HCT116 (cell line): Measurements from ENCODE around the gene IP6K3. TPM values are rescaled to one million over a fixed set of nuclear protein-coding genes. Genes with fewer than 3 reads are reported as not detected.

Experiments
- ATAC-seq: fragments of 200-7000 bp; cut with Tn5 transposase; 2 replicates; pipeline ENCODE4 v1.9.1; 2020; ENCODE audit warnings: mild to moderate bottlenecking, moderate library complexity
- BruUV-seq: library from RNA; stranded (reverse); fragments of 400-500 nt; replicated peaks from 2 replicates; lab custom pipeline; 2021; lab: Mats Ljungman, UMichigan
- CTCF ChIA-PET: fragments of 300-600 bp; sonication (Branson Sonifier 250); formaldehyde crosslinking; loops from one replicate; lab custom pipeline; 2021; ENCODE audit warnings: antibody characterized with exemption; lab: Charles Lee
- POLR2A ChIA-PET: fragments of 300-600, 350-600 bp; sonication (Branson Sonifier 250); formaldehyde crosslinking; loops from one replicate; lab custom pipeline; 2021; ENCODE audit warnings: antibody characterized with exemption; lab: Charles Lee
- RAD21 ChIA-PET, 2 experiments: fragments of 300-600 bp; sonication (Branson Sonifier 250); formaldehyde crosslinking; loops; one replicate each; lab custom pipeline; 2023; ENCODE audit warnings: low total read pairs in 2 of 2; ENCODE audit not compliant: uncharacterized antibody in 2 of 2, unreplicated experiment in 2 of 2, low non-redundant PET in 1 of 2; lab: Charles Lee
- DNase-seq: peaks from one replicate; pipeline ENCODE4 v3.0.0-alpha.2; 2010; ENCODE audit warnings: low read depth, low spot score
- H2AFZ ChIP-seq: fragments of 200-600 bp; shearing (Covaris generic), sonication (generic); 2 replicates; pipeline ENCODE4 v1.6.1; 2017; ENCODE audit warnings: low read depth, mixed run types, mixed read lengths, antibody characterized with exemption, low read length; ENCODE audit not compliant: poor library complexity, severe bottlenecking
- H3K27ac ChIP-seq: 2 replicates; pipeline ENCODE4 v1.5.1; 2012; ENCODE audit warnings: low read depth, low read length
- H3K27me3 ChIP-seq: fragments of 200-600 bp; sonication (generic); 2 replicates; pipeline ENCODE4 v1.6.1; 2016; ENCODE audit warnings: mixed run types, low read length, mixed read lengths; ENCODE audit not compliant: insufficient read depth
- H3K36me3 ChIP-seq, 2 experiments: fragments of 200-500 bp in 1 of 2; fragments of 200-600 bp in 1 of 2; sonication (Bioruptor generic) in 1 of 2; sonication (generic) in 1 of 2; 2 replicates each; pipeline versions ENCODE4 v1.5.1 to v1.6.1; 2014 to 2016; ENCODE audit warnings: low read length in 2 of 2, inconsistent platforms in 1 of 2, mixed read lengths in 1 of 2, mixed run types in 1 of 2; ENCODE audit not compliant: insufficient read depth in 2 of 2, control insufficient read depth in 1 of 2
- H3K4me1 ChIP-seq, 2 experiments: fragments of 200-600 bp in 1 of 2; sonication (generic) in 1 of 2; 2 replicates each; pipeline versions ENCODE4 v1.5.1 to v1.6.1; 2012 to 2017; ENCODE audit warnings: low read length in 2 of 2, inconsistent platforms in 1 of 2, mild to moderate bottlenecking in 1 of 2, mixed read lengths in 1 of 2, mixed run types in 1 of 2, moderate library complexity in 1 of 2; ENCODE audit not compliant: insufficient read depth in 2 of 2, control insufficient read depth in 1 of 2
- H3K4me2 ChIP-seq: fragments of 200-600 bp; sonication (generic); 2 replicates; pipeline ENCODE4 v1.6.1; 2017; ENCODE audit warnings: mixed run types, low read length, mixed read lengths
- H3K4me3 ChIP-seq, 2 experiments: fragments of 200-600 bp in 1 of 2; sonication (generic) in 1 of 2; replicated peaks in 1 of 2; 2 replicates each; pipeline ENCODE4 v1.5.1; 2011 to 2016; ENCODE audit warnings: low read length in 2 of 2, control low read depth in 1 of 2, low read depth in 1 of 2, mild to moderate bottlenecking in 1 of 2, mixed read lengths in 1 of 2, mixed run types in 1 of 2
- H3K79me2 ChIP-seq: fragments of 200-600 bp; sonication (generic); 2 replicates; pipeline ENCODE4 v1.6.1; 2017; ENCODE audit warnings: mild to moderate bottlenecking, mixed run types, low read length, moderate library complexity, mixed read lengths; ENCODE audit not compliant: insufficient read depth
- H3K9ac ChIP-seq: fragments of 200-600 bp; sonication (generic); 2 replicates; pipeline ENCODE4 v1.6.1; 2016; ENCODE audit warnings: low read length, mixed read lengths
- H3K9me2 ChIP-seq: fragments of 200-600 bp; sonication (generic), shearing (Covaris generic); 2 replicates; pipeline ENCODE4 v1.6.1; 2017; ENCODE audit warnings: mixed run types, mild to moderate bottlenecking, moderate library complexity; ENCODE audit not compliant: insufficient read depth
- H3K9me3 ChIP-seq, 2 experiments: fragments of 200-500 bp in 1 of 2; fragments of 200-600 bp in 1 of 2; sonication (Bioruptor generic) in 1 of 2; sonication (generic) in 1 of 2; 2 replicates each; pipeline ENCODE4 v1.6.1; 2014 to 2017; ENCODE audit warnings: low read length in 2 of 2, mixed read lengths in 2 of 2, inconsistent platforms in 1 of 2, low read depth in 1 of 2, mild to moderate bottlenecking in 1 of 2, mixed run types in 1 of 2, moderate library complexity in 1 of 2; ENCODE audit not compliant: control insufficient read depth in 1 of 2, insufficient read depth in 1 of 2
- H4K20me1 ChIP-seq: fragments of 200-600 bp; sonication (generic), shearing (Covaris generic); 2 replicates; pipeline ENCODE4 v1.6.1; 2017; ENCODE audit warnings: mixed run types, mild to moderate bottlenecking, moderate library complexity; ENCODE audit not compliant: insufficient read depth
- CBX3 ChIP-seq: IDR thresholded peaks from 2 replicates; pipeline ENCODE4 v1.6.1; 2012; ENCODE audit warnings: low read depth
- CEBPB ChIP-seq: IDR thresholded peaks from 2 replicates; pipeline ENCODE4 v1.6.1; 2012; ENCODE audit warnings: low read depth
- EGR1 ChIP-seq: IDR thresholded peaks from 2 replicates; pipeline ENCODE4 v1.6.1; 2012; ENCODE audit warnings: low read depth
- ELF1 ChIP-seq: IDR thresholded peaks from 2 replicates; pipeline ENCODE4 v1.6.1; 2012; ENCODE audit warnings: low read depth, borderline replicate concordance
- EZH2 ChIP-seq: fragments of 200-600 bp; sonication (generic); IDR thresholded peaks from 2 replicates; pipeline ENCODE4 v1.6.1; 2017; ENCODE audit warnings: antibody characterized with exemption, mixed run types
- FOSL1 ChIP-seq: IDR thresholded peaks from 2 replicates; pipeline ENCODE4 v1.6.1; 2012; ENCODE audit warnings: low read depth
- POLR2AphosphoS5 ChIP-seq: IDR thresholded peaks from 2 replicates; pipeline ENCODE4 v1.6.1; 2011; ENCODE audit warnings: mild to moderate bottlenecking, low read depth, low read length, moderate library complexity
- SIN3A ChIP-seq: IDR thresholded peaks from 2 replicates; pipeline ENCODE4 v1.6.1; 2012; ENCODE audit warnings: low read depth
- SP1 ChIP-seq: IDR thresholded peaks from 2 replicates; pipeline ENCODE4 v1.6.1; 2012; ENCODE audit warnings: low read depth
- ZFX ChIP-seq: fragments of 450-650 bp; IDR thresholded peaks from 2 replicates; pipeline ENCODE4 v1.6.1; 2017
- intact Hi-C: fragments of 100-400 bp; cut with micrococcal nuclease; formaldehyde crosslinking; loops from 2 replicates; pipeline ENCODE4 v1.10.0; 2022
- total RNA-seq: library from RNA; stranded (reverse); gene quantifications from one replicate; pipeline ENCODE4 v1.2.1, GENCODE V29; 2021; ENCODE audit not compliant: unreplicated experiment
- TF ChIP-seq, protein P1 (sequence below): IDR thresholded peaks from 2 replicates; pipeline ENCODE4 v1.6.1; 2012
- TF ChIP-seq, protein P2 (sequence below): IDR thresholded peaks from 2 replicates; pipeline ENCODE4 v1.6.1; 2012
- TF ChIP-seq, protein P3 (sequence below), 3 experiments: fragments of 200-600 bp in 1 of 3; sonication (generic) in 1 of 3; IDR thresholded peaks in 2 of 3; conservative IDR thresholded peaks in 1 of 3; 2 replicates each; pipeline ENCODE4 v1.5.1; 2012 to 2017; ENCODE audit warnings: low read depth in 2 of 3, low read length in 2 of 3, antibody characterized with exemption in 1 of 3, borderline replicate concordance in 1 of 3, control low read depth in 1 of 3, mild to moderate bottlenecking in 1 of 3, mixed read lengths in 1 of 3, mixed run types in 1 of 3, moderate library complexity in 1 of 3; ENCODE audit not compliant: insufficient read depth in 1 of 3

IP6K3 gene
- total RNA-seq, 1 experiment from 2014 or later, result not detected

DNA sequence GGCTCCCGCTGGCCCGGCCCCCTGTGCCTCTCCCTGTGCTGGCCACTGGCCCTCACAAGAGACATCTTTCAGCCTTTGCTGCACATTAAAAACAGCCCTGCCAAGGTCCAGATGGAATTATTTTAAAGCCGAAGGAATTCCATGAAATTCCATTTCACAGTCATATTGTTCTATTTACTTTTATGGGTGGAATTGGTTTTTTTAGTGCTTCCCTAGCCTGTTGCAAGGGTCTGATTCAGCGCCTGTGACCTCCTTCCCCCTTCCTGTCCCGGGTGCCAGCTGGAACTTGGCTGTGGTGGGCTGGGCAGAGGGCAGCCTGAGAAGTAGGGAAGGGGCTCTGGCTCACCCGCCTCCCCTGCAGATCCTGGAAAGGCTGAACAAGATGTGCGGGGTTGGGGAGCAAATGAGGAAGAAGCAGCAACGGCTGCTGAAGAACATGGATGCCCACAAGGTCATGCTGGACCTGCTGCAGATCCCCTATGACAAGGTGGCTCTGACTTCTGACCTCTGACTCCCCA lies 69.5 kb downstream of the IP6K3 start:
- no TSS peak for BruUV-seq
- no peak for DNase-seq
- no peak overlapping the region for H3K4me3 ChIP-seq
- no peaks in the 10 kb centered on the region for H4K20me1 ChIP-seq
- H3K9me3 ChIP-seq, result no peaks in the 10 kb centered on the region
- H2AFZ ChIP-seq, result no peak overlapping the region
- no peak overlapping the region for H3K4me2 ChIP-seq
- no peaks in the 10 kb centered on the region for H3K27me3 ChIP-seq
- CTCF ChIA-PET, result no interaction called here
- peaks cover 35 to 51% of the 10 kb centered on the region in 2 experiments; a peak in 3 of 4 replicates for H3K36me3 ChIP-seq
- no peaks in the 10 kb centered on the region for H3K79me2 ChIP-seq
- intact Hi-C loops, result no loop called here
- H3K9ac ChIP-seq, result no peak overlapping the region
- POLR2A ChIA-PET, result no interaction called here
- H3K27ac ChIP-seq, result no peak overlapping the region
- H3K9me2 ChIP-seq, result no peaks in the 10 kb centered on the region
- TF ChIP-seq ZFX (no peak), POLR2AphosphoS5 (no peak), FOSL1 (no peak), CBX3 (no peak), CEBPB (no peak), EGR1 (no peak), SP1 (no peak), SIN3A (no peak)
- TF ChIP-seq, protein P1, sequence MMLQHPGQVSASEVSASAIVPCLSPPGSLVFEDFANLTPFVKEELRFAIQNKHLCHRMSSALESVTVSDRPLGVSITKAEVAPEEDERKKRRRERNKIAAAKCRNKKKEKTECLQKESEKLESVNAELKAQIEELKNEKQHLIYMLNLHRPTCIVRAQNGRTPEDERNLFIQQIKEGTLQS, result no peak
- TF ChIP-seq, protein P2, sequence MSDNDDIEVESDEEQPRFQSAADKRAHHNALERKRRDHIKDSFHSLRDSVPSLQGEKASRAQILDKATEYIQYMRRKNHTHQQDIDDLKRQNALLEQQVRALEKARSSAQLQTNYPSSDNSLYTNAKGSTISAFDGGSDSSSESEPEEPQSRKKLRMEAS, result no peak
- ATAC-seq, result no peak
- H3K4me1 ChIP-seq, result no peaks in the 10 kb centered on the region
- RAD21 ChIA-PET, result no interaction called here

DNA sequence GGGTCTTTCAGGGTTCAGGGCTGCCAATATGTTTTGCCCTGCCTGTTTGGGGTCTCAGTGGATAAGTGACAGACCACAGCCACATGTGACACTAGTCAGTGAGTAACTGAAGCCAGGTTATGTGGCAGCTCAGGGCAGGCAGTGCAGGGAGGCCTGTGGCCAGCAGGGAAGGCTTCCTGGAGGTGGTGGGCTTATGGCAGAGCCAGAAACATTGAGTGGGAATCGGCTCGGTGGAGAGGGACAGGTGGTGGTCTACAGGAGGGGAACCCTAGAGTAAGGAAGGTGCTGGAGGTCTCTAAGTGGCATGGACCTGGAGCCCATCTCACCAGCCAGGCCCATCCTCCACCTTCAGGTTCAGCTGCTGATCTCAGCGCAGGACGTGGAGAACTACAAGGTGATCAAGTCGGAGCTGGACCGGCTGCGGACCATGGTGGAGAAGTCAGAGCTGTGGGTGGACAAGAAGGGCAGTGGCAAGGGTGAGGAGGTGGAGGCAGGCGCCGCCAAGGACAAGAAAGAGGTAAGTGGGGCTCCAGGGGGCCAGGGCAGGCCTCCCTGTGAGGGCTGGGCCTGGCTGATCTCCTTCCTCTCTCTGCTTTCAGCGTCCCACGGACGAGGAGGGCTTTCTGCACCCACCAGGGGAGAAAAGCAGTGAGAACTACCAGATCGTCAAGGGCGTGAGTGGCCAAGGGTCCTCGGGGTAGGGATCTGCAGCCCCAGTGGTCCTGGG lies 70.1 kb downstream of the IP6K3 start:
- no peak overlapping the region for H3K9ac ChIP-seq
- DNase-seq, result no peak
- ChIA-PET CTCF (no interaction called here), RAD21 (no interaction called here)
- TF ChIP-seq, protein P3, sequence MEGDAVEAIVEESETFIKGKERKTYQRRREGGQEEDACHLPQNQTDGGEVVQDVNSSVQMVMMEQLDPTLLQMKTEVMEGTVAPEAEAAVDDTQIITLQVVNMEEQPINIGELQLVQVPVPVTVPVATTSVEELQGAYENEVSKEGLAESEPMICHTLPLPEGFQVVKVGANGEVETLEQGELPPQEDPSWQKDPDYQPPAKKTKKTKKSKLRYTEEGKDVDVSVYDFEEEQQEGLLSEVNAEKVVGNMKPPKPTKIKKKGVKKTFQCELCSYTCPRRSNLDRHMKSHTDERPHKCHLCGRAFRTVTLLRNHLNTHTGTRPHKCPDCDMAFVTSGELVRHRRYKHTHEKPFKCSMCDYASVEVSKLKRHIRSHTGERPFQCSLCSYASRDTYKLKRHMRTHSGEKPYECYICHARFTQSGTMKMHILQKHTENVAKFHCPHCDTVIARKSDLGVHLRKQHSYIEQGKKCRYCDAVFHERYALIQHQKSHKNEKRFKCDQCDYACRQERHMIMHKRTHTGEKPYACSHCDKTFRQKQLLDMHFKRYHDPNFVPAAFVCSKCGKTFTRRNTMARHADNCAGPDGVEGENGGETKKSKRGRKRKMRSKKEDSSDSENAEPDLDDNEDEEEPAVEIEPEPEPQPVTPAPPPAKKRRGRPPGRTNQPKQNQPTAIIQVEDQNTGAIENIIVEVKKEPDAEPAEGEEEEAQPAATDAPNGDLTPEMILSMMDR (IDR thresholded peaks at IDR 0.05 in 2 of 3, conservative IDR thresholded peaks at IDR 0.05 in 1 of 3; ENCODE audit: borderline replicate concordance in 1 of 3, insufficient read depth in 1 of 3, low read depth in 2 of 3, low read length in 2 of 3), result no peak
- TF ChIP-seq EZH2 (no peak), ELF1 (no peak), SP1 (no peak)
- TF ChIP-seq, all 23 proteins: peak for 0
- intact Hi-C loops, result no loop called here
- Histone ChIP-seq H4K20me1 (no peaks in the 10 kb centered on the region), H2AFZ (no peak overlapping the region), H3K27ac (no peak overlapping the region), H3K27me3 (no peaks in the 10 kb centered on the region), H3K9me2 (no peaks in the 10 kb centered on the region), H3K9me3 (no peaks in the 10 kb centered on the region), H3K36me3 (peaks cover 35 to 57% of the 10 kb centered on the region in 2 experiments; a peak in 3 of 4 replicates), H3K4me3 (no peak overlapping the region), H3K4me2 (no peak overlapping the region), H3K79me2 (no peaks in the 10 kb centered on the region), H3K4me1 (no peaks in the 10 kb centered on the region)
- no TSS peak for BruUV-seq
- POLR2A ChIA-PET, result no interaction called here
- no peak for ATAC-seq
